ENCODE data around the gene HSD3B1.
"Not testable (repeated sequence)": the region's sequence is repeated elsewhere in the genome, so short reads cannot be mapped to it uniquely, and the experiment has no call there.

The HSD3B1 gene

GRCh38 chr1:119554183-119554582, 47.2 kb downstream of the HSD3B1 start:
- peak; percentile 69 for DNase-seq

GRCh38 chr1:119556423-119556822, 49.4 kb downstream of the HSD3B1 start:
- DNase-seq = no peak

DNA sequence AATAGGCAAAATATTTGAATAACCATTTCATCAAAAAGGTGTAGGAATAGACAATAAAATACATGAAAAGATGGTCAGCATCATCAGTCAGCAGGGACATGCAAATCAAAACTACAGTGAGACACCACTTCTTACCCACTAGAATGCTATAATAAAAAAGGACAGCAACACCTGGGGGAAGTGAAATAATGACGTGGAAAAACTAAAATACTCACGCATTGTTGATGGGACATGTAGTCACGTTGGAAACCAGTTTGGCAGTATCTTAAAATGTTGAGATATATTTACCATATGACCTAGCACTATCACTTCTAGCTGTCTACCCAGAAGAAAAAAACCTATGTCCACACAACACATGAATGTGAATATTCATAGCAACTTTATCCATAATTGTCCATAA, 53.4 kb downstream of the HSD3B1 start:
- DNase-seq = not testable (repeated sequence)

DNA sequence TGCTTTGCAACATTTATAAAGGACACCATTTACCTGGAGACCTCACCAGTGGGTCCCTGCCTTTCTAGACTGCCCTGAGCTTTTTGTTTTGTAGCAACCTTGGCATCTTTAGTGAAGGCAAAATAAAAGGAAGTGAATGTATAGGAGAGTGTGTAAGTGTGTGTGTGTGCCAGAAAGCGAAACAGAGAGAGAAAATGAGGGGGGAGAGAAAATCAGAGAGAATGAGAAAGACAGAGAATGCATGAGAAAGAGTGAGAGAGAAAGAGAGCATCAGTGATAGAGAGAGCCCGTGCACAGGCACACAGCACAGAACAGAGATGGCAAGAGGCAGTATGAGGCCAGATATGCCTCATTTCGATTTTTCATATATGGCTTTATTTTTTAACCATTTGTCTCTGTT, 57.5 kb downstream of the HSD3B1 start:
- DNase-seq = no peak
